GM12874 (cell line): ENCODE measurements around the gene DDX10.

Source experiments
- TF ChIP-seq, protein P1 (sequence below): IDR thresholded peaks from 2 replicates; pipeline ENCODE4 v1.5.1; 2011; ENCODE audit warnings: low read depth, mild to moderate bottlenecking, control low read depth, low read length, moderate library complexity; ENCODE audit not compliant: insufficient read depth

The DDX10 gene

GRCh38 chr11:108838792-108839105 is 173.9 kb downstream of the DDX10 start:
- TF ChIP-seq, protein P1, sequence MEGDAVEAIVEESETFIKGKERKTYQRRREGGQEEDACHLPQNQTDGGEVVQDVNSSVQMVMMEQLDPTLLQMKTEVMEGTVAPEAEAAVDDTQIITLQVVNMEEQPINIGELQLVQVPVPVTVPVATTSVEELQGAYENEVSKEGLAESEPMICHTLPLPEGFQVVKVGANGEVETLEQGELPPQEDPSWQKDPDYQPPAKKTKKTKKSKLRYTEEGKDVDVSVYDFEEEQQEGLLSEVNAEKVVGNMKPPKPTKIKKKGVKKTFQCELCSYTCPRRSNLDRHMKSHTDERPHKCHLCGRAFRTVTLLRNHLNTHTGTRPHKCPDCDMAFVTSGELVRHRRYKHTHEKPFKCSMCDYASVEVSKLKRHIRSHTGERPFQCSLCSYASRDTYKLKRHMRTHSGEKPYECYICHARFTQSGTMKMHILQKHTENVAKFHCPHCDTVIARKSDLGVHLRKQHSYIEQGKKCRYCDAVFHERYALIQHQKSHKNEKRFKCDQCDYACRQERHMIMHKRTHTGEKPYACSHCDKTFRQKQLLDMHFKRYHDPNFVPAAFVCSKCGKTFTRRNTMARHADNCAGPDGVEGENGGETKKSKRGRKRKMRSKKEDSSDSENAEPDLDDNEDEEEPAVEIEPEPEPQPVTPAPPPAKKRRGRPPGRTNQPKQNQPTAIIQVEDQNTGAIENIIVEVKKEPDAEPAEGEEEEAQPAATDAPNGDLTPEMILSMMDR: no peak

GRCh38 chr11:108846009-108846408 is 181.1 kb downstream of the DDX10 start:
- TF ChIP-seq, protein P1: no peak

- TF ChIP-seq, protein P1: no peak
Observed at GRCh38 chr11:108847298-108847990, 182.6 kb downstream of the DDX10 start.

DNA sequence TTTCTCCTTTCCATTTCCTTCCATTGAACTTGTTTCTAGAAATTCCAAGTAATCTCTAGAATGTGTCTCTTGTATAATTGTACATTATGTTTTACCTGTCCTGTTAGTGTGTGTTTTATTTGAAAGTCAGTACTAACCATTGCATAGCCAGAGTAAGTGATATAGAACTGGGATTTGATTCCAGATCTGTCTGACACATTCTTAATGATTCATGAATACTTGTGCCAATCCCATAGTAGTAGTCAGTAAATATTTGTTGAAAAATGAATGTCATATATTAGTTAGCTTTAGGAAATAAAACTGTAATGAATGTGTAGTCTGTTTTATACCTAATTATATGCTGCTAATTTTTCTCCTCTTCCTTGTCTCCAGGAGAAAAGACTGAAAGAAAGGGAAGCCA is 186.9 kb downstream of the DDX10 start:
- TF ChIP-seq, protein P1: no peak

DNA sequence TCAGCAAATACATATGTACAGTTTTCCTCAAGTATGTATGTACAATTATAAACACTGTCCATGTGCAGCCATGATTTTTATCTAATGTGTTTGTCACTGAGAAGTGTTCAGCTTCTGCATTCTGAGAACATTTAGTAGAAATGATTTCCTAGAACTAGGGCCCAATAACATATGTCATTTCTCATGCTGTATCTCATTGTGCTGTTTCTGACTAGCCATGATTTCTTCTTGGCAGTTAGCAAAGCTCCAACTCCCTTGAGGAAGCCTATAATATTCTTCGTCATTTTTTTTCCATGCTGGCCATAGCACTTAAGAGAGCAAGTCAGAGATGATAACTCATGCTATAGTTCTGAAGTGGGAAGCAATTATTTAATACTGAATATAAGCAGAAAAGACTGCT is 187.8 kb downstream of the DDX10 start:
- TF ChIP-seq, protein P1: no peak

GRCh38 chr11:108853151-108853550 is 188.3 kb downstream of the DDX10 start:
- TF ChIP-seq, protein P1: no peak

DNA sequence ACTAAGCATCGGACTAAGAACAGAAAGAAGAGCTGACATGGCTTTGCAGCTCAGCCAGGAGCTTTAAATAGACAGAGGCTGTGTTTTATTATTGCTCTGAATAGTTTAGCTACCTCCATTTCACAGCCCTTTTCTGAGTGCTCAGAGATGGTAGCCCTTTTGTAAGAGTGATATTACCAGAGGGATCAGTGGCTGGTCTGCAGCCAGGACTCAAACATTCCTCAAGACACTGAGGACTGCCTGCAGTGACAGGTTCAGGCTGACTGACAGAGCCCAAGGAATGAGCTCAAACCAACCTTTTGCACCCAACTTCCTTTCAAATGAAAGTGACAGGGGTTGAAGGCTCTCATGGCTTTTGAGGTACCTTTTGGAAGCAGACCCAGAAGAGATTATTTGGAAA is 189.0 kb downstream of the DDX10 start:
- TF ChIP-seq, protein P1: no peak
